GM04504 (cell line): ENCODE data around the gene TAS2R13.

Experiments
- DNase-seq: peaks from one replicate; pipeline ENCODE4 v3.0.0-alpha.2; 2012; ENCODE audit warnings: low read depth

The TAS2R13 gene

GRCh38 chr12:10909462-10909861 lies at the start of gene TAS2R13:
TAS2R13 (minus strand) TSS chr12:10909562; CDS start chr12:10909298, 264 bp downstream.
- DNase-seq: no peak

GRCh38 chr12:10957741-10958140 lies 48.4 kb upstream of the TAS2R13 start:
- DNase-seq: no peak

GRCh38 chr12:10956085-10956484 lies 46.7 kb upstream of the TAS2R13 start:
- DNase-seq: no peak

GRCh38 chr12:10952645-10953044 lies 43.3 kb upstream of the TAS2R13 start:
- DNase-seq: no peak

GRCh38 chr12:10943167-10943566 lies 33.8 kb upstream of the TAS2R13 start:
- no peak for DNase-seq

- no peak for DNase-seq
Measured at GRCh38 chr12:10941916-10942607, 32.7 kb upstream of the TAS2R13 start.

- no peak for DNase-seq
Measured at GRCh38 chr12:10941369-10941768, 32.0 kb upstream of the TAS2R13 start.

- peak; percentile 43 for DNase-seq
Measured at GRCh38 chr12:10940389-10940788, 31.0 kb upstream of the TAS2R13 start.

- DNase-seq: no peak
Measured at GRCh38 chr12:10939163-10939562, 29.8 kb upstream of the TAS2R13 start, which contains the start of gene TAS2R14. TAS2R14 (minus strand) TSS chr12:10939263; CDS start chr12:10939207, 56 bp downstream.

GRCh38 chr12:10936506-10936905 lies 27.1 kb upstream of the TAS2R13 start:
- no peak for DNase-seq

GRCh38 chr12:10928746-10929286 lies 19.5 kb upstream of the TAS2R13 start, which contains the start of gene PRH2:
PRH2 (plus strand) TSS chr12:10929236; CDS start chr12:10929274, 38 bp downstream.
- no peak for DNase-seq

- DNase-seq: no peak
Measured at GRCh38 chr12:10926269-10926668, 16.9 kb upstream of the TAS2R13 start.

- no peak for DNase-seq
Measured at GRCh38 chr12:10919809-10920208, 10.4 kb upstream of the TAS2R13 start.

GRCh38 chr12:10910380-10910779 lies 1.0 kb upstream of the TAS2R13 start:
- DNase-seq: no peak

- no peak for DNase-seq
Measured at GRCh38 chr12:10904686-10905085, 4.7 kb downstream of the TAS2R13 start.

- no peak for DNase-seq
Measured at GRCh38 chr12:10901427-10901826, 7.9 kb downstream of the TAS2R13 start.

- DNase-seq: no peak
Measured at GRCh38 chr12:10900972-10901371, 8.4 kb downstream of the TAS2R13 start.

- no peak for DNase-seq
Measured at GRCh38 chr12:10900530-10900929, 8.8 kb downstream of the TAS2R13 start.

GRCh38 chr12:10896854-10897253 lies 12.5 kb downstream of the TAS2R13 start:
- DNase-seq: no peak

GRCh38 chr12:10891937-10892336 lies 17.4 kb downstream of the TAS2R13 start:
- DNase-seq: no peak

GRCh38 chr12:10889226-10889625 lies 20.1 kb downstream of the TAS2R13 start:
- no peak for DNase-seq

GRCh38 chr12:10884086-10884725 lies 25.2 kb downstream of the TAS2R13 start, which contains the start of gene PRH1:
PRH1 (minus strand) TSS chr12:10884255; CDS start chr12:10884217, 38 bp downstream.
- DNase-seq: no peak

- DNase-seq: no peak
Measured at GRCh38 chr12:10873378-10873777, 36.0 kb downstream of the TAS2R13 start.
